ENCODE results near the gene FBXW8. TPM values are rescaled to one million over a fixed set of nuclear protein-coding genes. Genes with fewer than 3 reads are reported as not detected.

The FBXW8 gene
- total RNA-seq, 4 donors from 2014 or later, result 9.1 to 19.0 (median 13.5) TPM

GRCh38 chr12:117058442-117059072 is 147.8 kb downstream of the FBXW8 start:
- no peak for DNase-seq (ENCODE audit: low spot score in 2 of 2)
- H3K4me3 ChIP-seq, result no peak overlapping the region
- peaks cover 10% of the 10 kb centered on the region for H3K4me1 ChIP-seq
- H3K27me3 ChIP-seq, result peaks cover 5% of the 10 kb centered on the region
- no peak for TF ChIP-seq EP300 (IDR thresholded peaks at IDR 0.05)
- TF ChIP-seq POLR2A (IDR thresholded peaks at IDR 0.05), result no peak
- TF ChIP-seq POLR2AphosphoS5 (IDR thresholded peaks at IDR 0.05), result no peak
- TF ChIP-seq CTCF (IDR thresholded peaks at IDR 0.05), result no peak
- no peaks in the 10 kb centered on the region for H3K9me3 ChIP-seq
- no peak overlapping the region for H3K27ac ChIP-seq
- 62% methylated on average over 3 of the region's 3 CpGs for WGBS
- H3K36me3 ChIP-seq, result no peaks in the 10 kb centered on the region

- Histone ChIP-seq H3K4me1 (peaks cover 10% of the 10 kb centered on the region), H3K27me3 (peaks cover 5% of the 10 kb centered on the region), H3K27ac (no peak overlapping the region), H3K4me3 (no peak overlapping the region), H3K9me3 (no peaks in the 10 kb centered on the region), H3K36me3 (no peaks in the 10 kb centered on the region)
- DNase-seq (ENCODE audit: low spot score in 2 of 2), result no peak
- TF ChIP-seq POLR2A (IDR thresholded peaks at IDR 0.05) (no peak), EP300 (IDR thresholded peaks at IDR 0.05) (no peak), CTCF (IDR thresholded peaks at IDR 0.05) (no peak), POLR2AphosphoS5 (IDR thresholded peaks at IDR 0.05) (no peak)
- 65% methylated on average over 8 of the region's 8 CpGs for WGBS
Measured at GRCh38 chr12:117059156-117059555, 148.4 kb downstream of the FBXW8 start.

- Histone ChIP-seq H3K4me3 (no peak overlapping the region), H3K9me3 (no peaks in the 10 kb centered on the region), H3K4me1 (peaks cover 10% of the 10 kb centered on the region), H3K27ac (no peak overlapping the region), H3K36me3 (no peaks in the 10 kb centered on the region), H3K27me3 (no peaks in the 10 kb centered on the region)
- 32% methylated on average over 8 of the region's 21 CpGs for WGBS
- TF ChIP-seq POLR2A (IDR thresholded peaks at IDR 0.05), result no peak
- no peak for TF ChIP-seq CTCF (IDR thresholded peaks at IDR 0.05)
- no peak for TF ChIP-seq POLR2AphosphoS5 (IDR thresholded peaks at IDR 0.05)
- TF ChIP-seq EP300 (IDR thresholded peaks at IDR 0.05), result no peak
- no peak for DNase-seq (ENCODE audit: low spot score in 2 of 2)
Measured at GRCh38 chr12:117060246-117060928, 149.6 kb downstream of the FBXW8 start.

GRCh38 chr12:117060929-117061305 is 150.2 kb downstream of the FBXW8 start:
- TF ChIP-seq CTCF (IDR thresholded peaks at IDR 0.05), result no peak
- no peak for TF ChIP-seq POLR2AphosphoS5 (IDR thresholded peaks at IDR 0.05)
- no peak for TF ChIP-seq POLR2A (IDR thresholded peaks at IDR 0.05)
- no peak for TF ChIP-seq EP300 (IDR thresholded peaks at IDR 0.05)
- Histone ChIP-seq H3K9me3 (no peaks in the 10 kb centered on the region), H3K4me1 (peaks cover 10% of the 10 kb centered on the region), H3K27ac (no peak overlapping the region), H3K4me3 (no peak overlapping the region), H3K36me3 (no peaks in the 10 kb centered on the region), H3K27me3 (no peaks in the 10 kb centered on the region)
- no peak for DNase-seq (ENCODE audit: low spot score in 2 of 2)
- 59% methylated on average over 6 of the region's 8 CpGs for WGBS

- TF ChIP-seq EP300 (IDR thresholded peaks at IDR 0.05) (no peak), POLR2AphosphoS5 (IDR thresholded peaks at IDR 0.05) (no peak)
- no peak overlapping the region for H3K27ac ChIP-seq
- H3K27me3 ChIP-seq, result no peaks in the 10 kb centered on the region
- no peak for DNase-seq (ENCODE audit: low spot score in 2 of 2)
- no peaks in the 10 kb centered on the region for H3K36me3 ChIP-seq
- H3K4me1 ChIP-seq, result peaks cover 10% of the 10 kb centered on the region
- 90% methylated on average over 4 of the region's 4 CpGs for WGBS
- H3K9me3 ChIP-seq, result no peaks in the 10 kb centered on the region
- H3K4me3 ChIP-seq, result no peak overlapping the region
Measured at GRCh38 chr12:117061555-117062079, 150.9 kb downstream of the FBXW8 start.
